Amniotic epithelial cell (primary cell): ENCODE results near the gene LPIN3.
A peak's percentile ranks its signal among the peaks of the same experiment; 100 is the strongest.

Experiments used
- DNase-seq: peaks from one replicate; pipeline ENCODE4 v3.0.0-alpha.2; 2010; ENCODE audit warnings: low read depth

LPIN3 gene

GRCh38 chr20:41393705-41394066 is 53.1 kb downstream of the LPIN3 start:
- no peak for DNase-seq

- no peak for DNase-seq
Observed at GRCh38 chr20:41394081-41394480, 53.5 kb downstream of the LPIN3 start.

GRCh38 chr20:41394931-41395666 is 54.5 kb downstream of the LPIN3 start:
- DNase-seq, result no peak

- DNase-seq, result no peak
Observed at GRCh38 chr20:41395667-41396664, 55.3 kb downstream of the LPIN3 start.

- peak; percentile 65 for DNase-seq
Observed at GRCh38 chr20:41398408-41398807, 57.8 kb downstream of the LPIN3 start.

GRCh38 chr20:41403604-41404003 is 63.0 kb downstream of the LPIN3 start:
- DNase-seq, result no peak

GRCh38 chr20:41405436-41405835 is 64.8 kb downstream of the LPIN3 start:
- DNase-seq, result no peak

GRCh38 chr20:41406353-41406752 is 65.7 kb downstream of the LPIN3 start:
- DNase-seq, result no peak

GRCh38 chr20:41406896-41407444 is 66.3 kb downstream of the LPIN3 start:
- DNase-seq, result no peak

GRCh38 chr20:41407607-41408006 is 67.0 kb downstream of the LPIN3 start:
- DNase-seq, result peak; percentile 60

GRCh38 chr20:41408156-41408794 is 67.7 kb downstream of the LPIN3 start:
- DNase-seq, result no peak

GRCh38 chr20:41408986-41409385 is 68.4 kb downstream of the LPIN3 start:
- no peak for DNase-seq
